IMR-90 (cell line): ENCODE data around the gene LTN1. TPM values are rescaled to one million over a fixed set of nuclear protein-coding genes. Genes with fewer than 3 reads are reported as not detected.
A peak's percentile ranks its signal among the peaks of the same experiment; 100 is the strongest.
"Not testable (repeated sequence)": the region's sequence is repeated elsewhere in the genome, so short reads cannot be mapped to it uniquely, and the experiment has no call there.

Source experiments
- ATAC-seq: fragments of 200-7000 bp; cut with Tn5 transposase; 2 replicates; pipeline ENCODE4 v1.9.1; 2020; ENCODE audit warnings: low read depth, mild to moderate bottlenecking, moderate library complexity
- BruUV-seq: library from RNA; stranded (reverse); fragments of 400-500 nt; replicated peaks from 2 replicates; lab custom pipeline; 2021; lab: Mats Ljungman, UMichigan
- CTCF ChIA-PET: fragments of 300-600 bp; formaldehyde crosslinking; extraction: SDS; loops from one replicate; lab custom pipeline; 2021; ENCODE audit warnings: antibody characterized with exemption; lab: Yijun Ruan, JAX
- POLR2A ChIA-PET: fragments of 300-600 bp; sonication (Branson Sonifier 250); formaldehyde crosslinking; loops from one replicate; lab custom pipeline; 2022; ENCODE audit warnings: antibody characterized with exemption; ENCODE audit not compliant: unreplicated experiment; lab: Charles Lee
- DNase-seq: peaks from one replicate; pipeline ENCODE4 v3.0.0; 2013
- H2AFZ ChIP-seq: replicated peaks from 2 replicates; pipeline ENCODE3; 2013; ENCODE audit warnings: low read length, mild to moderate bottlenecking; ENCODE audit not compliant: poor library complexity
- H2AK5ac ChIP-seq: 2 replicates; pipeline ENCODE4 v1.6.1; 2013; ENCODE audit warnings: low read depth, low read length, inconsistent platforms
- H2AK9ac ChIP-seq: replicated peaks from 2 replicates; pipeline ENCODE3; 2013; ENCODE audit warnings: mild to moderate bottlenecking, low read depth, low read length, moderate library complexity; ENCODE audit not compliant: poor library complexity
- H2BK120ac ChIP-seq: 2 replicates; pipeline ENCODE4 v1.6.1; 2013; ENCODE audit warnings: low read depth, low read length, inconsistent platforms
- H2BK15ac ChIP-seq: 3 replicates; pipeline ENCODE4 v1.6.1; 2013; ENCODE audit warnings: low read depth, low read length, inconsistent platforms
- H2BK20ac ChIP-seq: 2 replicates; pipeline ENCODE4 v1.6.1; 2013; ENCODE audit warnings: low read depth, mild to moderate bottlenecking, inconsistent platforms, low read length, moderate library complexity
- H2BK5ac ChIP-seq: 2 replicates; pipeline ENCODE4 v1.6.1; 2013; ENCODE audit warnings: mild to moderate bottlenecking, low read depth, low read length, inconsistent platforms; ENCODE audit not compliant: poor library complexity, severe bottlenecking
- H3K14ac ChIP-seq: replicated peaks from 2 replicates; pipeline ENCODE4 v1.6.1; 2013; ENCODE audit warnings: low read depth, low read length, inconsistent platforms
- H3K18ac ChIP-seq: 2 replicates; pipeline ENCODE4 v1.6.1; 2013; ENCODE audit warnings: low read depth, low read length, control low read depth
- H3K23ac ChIP-seq: 2 replicates; pipeline ENCODE4 v1.6.1; 2013; ENCODE audit warnings: low read depth, low read length, inconsistent platforms
- H3K27ac ChIP-seq: 2 replicates; pipeline ENCODE4 v1.5.1; 2013; ENCODE audit warnings: mild to moderate bottlenecking, control low read depth, low read length; ENCODE audit not compliant: insufficient read depth
- H3K27me3 ChIP-seq: 2 replicates; pipeline ENCODE4 v1.6.1; 2013; ENCODE audit warnings: low read length; ENCODE audit not compliant: control insufficient read depth, insufficient read depth
- H3K36me3 ChIP-seq: 2 replicates; pipeline ENCODE4 v1.6.1; 2013; ENCODE audit warnings: low read length, mixed read lengths; ENCODE audit not compliant: control insufficient read depth, insufficient read depth
- H3K4ac ChIP-seq: 2 replicates; pipeline ENCODE4 v1.6.1; 2013; ENCODE audit warnings: low read depth, low read length, inconsistent platforms
- H3K4me1 ChIP-seq: 2 replicates; pipeline ENCODE4 v1.6.1; 2013; ENCODE audit warnings: low read length, mixed read lengths; ENCODE audit not compliant: control insufficient read depth, insufficient read depth
- H3K4me2 ChIP-seq: 2 replicates; pipeline ENCODE4 v1.6.1; 2013; ENCODE audit warnings: low read depth, mild to moderate bottlenecking, control low read depth, low read length, moderate library complexity
- H3K4me3 ChIP-seq: 2 replicates; pipeline ENCODE4 v1.5.1; 2013; ENCODE audit warnings: low read depth, mild to moderate bottlenecking, control low read depth, low read length, moderate library complexity; ENCODE audit not compliant: insufficient read depth
- H3K56ac ChIP-seq: 2 replicates; pipeline ENCODE4 v1.6.1; 2013; ENCODE audit warnings: low read length, inconsistent platforms; ENCODE audit not compliant: insufficient read depth; ENCODE audit errors: extremely low read depth
- H3K79me1 ChIP-seq, 2 experiments: 2 replicates each; pipeline ENCODE4 v1.6.1; 2013; ENCODE audit warnings: low read length in 2 of 2, inconsistent platforms in 1 of 2, low read depth in 1 of 2
- H3K9ac ChIP-seq: 2 replicates; pipeline ENCODE4 v1.6.1; 2013; ENCODE audit warnings: low read depth, low read length, control low read depth
- H3K9me1 ChIP-seq: 2 replicates; pipeline ENCODE4 v1.6.1; 2013; ENCODE audit warnings: low read length, inconsistent platforms; ENCODE audit not compliant: insufficient read depth
- H3K9me3 ChIP-seq: 2 replicates; pipeline ENCODE4 v1.6.1; 2013; ENCODE audit warnings: low read length; ENCODE audit not compliant: control insufficient read depth, insufficient read depth
- H4K20me1 ChIP-seq: 2 replicates; pipeline ENCODE4 v1.6.1; 2013; ENCODE audit warnings: low read length, inconsistent platforms; ENCODE audit not compliant: insufficient read depth
- H4K5ac ChIP-seq: 2 replicates; pipeline ENCODE4 v1.6.1; 2013; ENCODE audit warnings: mild to moderate bottlenecking, low read depth, low read length, control low read depth
- H4K8ac ChIP-seq, 2 experiments: 2 replicates each; pipeline ENCODE4 v1.6.1; 2013; ENCODE audit warnings: low read depth in 2 of 2, low read length in 2 of 2, control low read depth in 1 of 2, inconsistent platforms in 1 of 2
- H4K91ac ChIP-seq: 2 replicates; pipeline ENCODE4 v1.6.1; 2013; ENCODE audit warnings: low read depth, low read length, inconsistent platforms; ENCODE audit not compliant: insufficient read depth
- BHLHE40 ChIP-seq: fragments of 150-350 bp; IDR thresholded peaks from 2 replicates; pipeline ENCODE4 v1.6.1; 2016; ENCODE audit warnings: mild to moderate bottlenecking, low read depth, low read length
- WGBS, 2 experiments: methylation state at CpG; one replicate each; pipeline versions ENCODE4 v1.1.5 to v1.1.7; 2013; ENCODE audit warnings: missing lambda C conversion rate in 2 of 2; ENCODE audit not compliant: insufficient read length in 1 of 2; ENCODE audit errors: extremely low coverage in 2 of 2; 5-methylcytosine and 5-hydroxymethylcytosine counted together
- dilution Hi-C: fragments of 300-500 bp; cut with HindIII; formaldehyde crosslinking; loops from one replicate; pipeline ENCODE4 v1.14.3; 2018; ENCODE audit warnings: low sequenced_read_pairs; ENCODE audit not compliant: unreplicated experiment
- in situ Hi-C: fragments of 300-500 bp; cut with MboI; formaldehyde crosslinking; loops from 3 replicates; pipeline ENCODE4 v1.14.3; 2019; ENCODE audit warnings: low sequenced_read_pairs, inconsistent platforms, mixed read lengths
- intact Hi-C: fragments of 100-400 bp; cut with micrococcal nuclease; formaldehyde crosslinking; loops from 2 replicates; pipeline ENCODE4 v1.10.0; 2022
- polyA plus RNA-seq, 3 experiments: library from polyadenylated mRNA; depleted of rRNA; stranded (reverse); fragments of >200 nt; gene quantifications; 2 replicates each; pipeline ENCODE4 v1.2.3, GENCODE V29; 2012; ENCODE audit warnings: low replicate concordance in 1 of 3
- total RNA-seq: library from RNA; depleted of rRNA; stranded (reverse); fragments of >200 nt; gene quantifications from 2 replicates; pipeline ENCODE4 v1.2.3, GENCODE V29; 2012

LTN1 gene
- total and polyA plus RNA-seq, 2 of the 4 experiments (the other 2 are of a cell fraction): 6.7 to 35.5 TPM

DNA sequence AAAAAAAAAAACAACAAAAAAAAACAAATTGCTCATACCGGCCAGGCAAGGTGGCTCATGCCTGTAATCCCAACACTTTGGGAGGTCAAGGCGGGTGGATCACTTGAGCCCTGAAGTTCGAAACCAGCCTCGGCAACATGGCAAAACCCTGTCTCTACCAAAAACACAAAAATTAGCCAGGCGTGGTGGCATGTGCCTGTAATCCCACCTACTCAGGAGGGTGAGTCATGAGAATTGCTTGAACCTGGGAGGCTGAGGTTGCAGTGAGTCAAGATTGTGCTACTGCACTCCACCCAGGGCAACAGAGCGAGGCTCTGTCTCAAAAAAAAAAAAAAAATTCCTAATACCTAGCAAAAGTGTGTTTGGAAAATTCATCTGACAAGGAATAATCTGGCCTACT lies 4.5 kb downstream of the LTN1 start:
- ATAC-seq, H3K9me3 ChIP-seq, H4K91ac ChIP-seq, H4K8ac ChIP-seq, POLR2A ChIA-PET, H3K4me1 ChIP-seq, H3K18ac ChIP-seq, H4K5ac ChIP-seq, H3K4me3 ChIP-seq, H3K36me3 ChIP-seq, BruUV-seq, H2BK120ac ChIP-seq, H4K20me1 ChIP-seq, H3K27me3 ChIP-seq, H3K9ac ChIP-seq, H3K4ac ChIP-seq, H3K9me1 ChIP-seq, H3K14ac ChIP-seq, H2BK20ac ChIP-seq, H2AK9ac ChIP-seq, in situ Hi-C loops, H3K56ac ChIP-seq, H3K23ac ChIP-seq, dilution Hi-C loops, H3K27ac ChIP-seq, H3K4me2 ChIP-seq, H2AFZ ChIP-seq, CTCF ChIA-PET, H2AK5ac ChIP-seq, H2BK15ac ChIP-seq, intact Hi-C loops: not testable (repeated sequence)
- WGBS, 2 experiments: no CpG with 5 or more reads among the region's 6 CpGs
- H3K79me1 ChIP-seq: peaks cover 15 to 39% of the 10 kb centered on the region in 2 experiments
- peak; percentile 62 for DNase-seq
- H2BK5ac ChIP-seq: peak overlapping the region; percentile 37
- peak; percentile 48; the same call in 1 of the 2 replicates for TF ChIP-seq BHLHE40
